NT2/D1 (cell line): ENCODE measurements around the gene TNPO3.

ENCODE experiments used
- SUZ12 ChIP-seq: IDR thresholded peaks from 2 replicates; pipeline ENCODE4 v1.6.1; 2011; ENCODE audit not compliant: insufficient read length, insufficient read depth; ENCODE audit errors: extremely low read depth
- YY1 ChIP-seq: IDR thresholded peaks from 2 replicates; pipeline ENCODE4 v1.6.1; 2011; ENCODE audit not compliant: insufficient read length, insufficient read depth
- ZNF274 ChIP-seq: IDR thresholded peaks from 2 replicates; pipeline ENCODE4 v1.6.1; 2011; ENCODE audit warnings: mild to moderate bottlenecking, low read depth, low read length

GRCh38 chr7:128935342-128935730 lies 119.6 kb downstream of the TNPO3 start:
- TF ChIP-seq YY1 (no peak), ZNF274 (no peak), SUZ12 (no peak)
